Activated T-helper 2 cell treated with anti-CD3 and anti-CD28 coated beads, Interferon-gamma antibody, Interleukin-2, Interleukin-4, amounts not matched to agents 10 μg/mL and 5 μg/mL and 100 μg/mL, durations not matched to agents 14 hours and 24 hours and 36 hours (primary cell): Measurements from ENCODE around the gene FOXD1. TPM values are rescaled to one million over a fixed set of nuclear protein-coding genes. Genes with fewer than 3 reads are reported as not detected.

ENCODE experiments used
- DNase-seq: peaks from one replicate; pipeline ENCODE4 v3.0.0; 2021; ENCODE audit warnings: low spot score
- H3K27ac Mint-ChIP-seq: one replicate; pipeline ENCODE4 v1.8.0; 2021; ENCODE audit warnings: mixed read lengths
- H3K27me3 Mint-ChIP-seq: one replicate; pipeline ENCODE4 v1.8.0; 2021; ENCODE audit warnings: low read depth, mixed read lengths
- H3K36me3 Mint-ChIP-seq: one replicate; pipeline ENCODE4 v1.8.0; 2021; ENCODE audit warnings: low read depth, mixed read lengths
- H3K4me1 Mint-ChIP-seq: one replicate; pipeline ENCODE4 v1.8.0; 2021; ENCODE audit warnings: low read depth, mixed read lengths
- H3K4me3 Mint-ChIP-seq: one replicate; pipeline ENCODE4 v1.8.0; 2021; ENCODE audit warnings: low read depth, mild to moderate bottlenecking, moderate library complexity, mixed read lengths
- H3K9me3 Mint-ChIP-seq: one replicate; pipeline ENCODE4 v1.8.0; 2021; ENCODE audit warnings: mixed read lengths
- intact Hi-C: fragments of 100-400 bp; cut with micrococcal nuclease; formaldehyde crosslinking; loops from one replicate; pipeline ENCODE4 v1.15.1; 2023
- total RNA-seq: library from RNA; stranded (reverse); gene quantifications from 2 replicates; pipeline ENCODE4 v1.2.3, GENCODE V29; 2022

Gene FOXD1
- total RNA-seq, 1 donor from 2014 or later = 0.11 TPM

DNA sequence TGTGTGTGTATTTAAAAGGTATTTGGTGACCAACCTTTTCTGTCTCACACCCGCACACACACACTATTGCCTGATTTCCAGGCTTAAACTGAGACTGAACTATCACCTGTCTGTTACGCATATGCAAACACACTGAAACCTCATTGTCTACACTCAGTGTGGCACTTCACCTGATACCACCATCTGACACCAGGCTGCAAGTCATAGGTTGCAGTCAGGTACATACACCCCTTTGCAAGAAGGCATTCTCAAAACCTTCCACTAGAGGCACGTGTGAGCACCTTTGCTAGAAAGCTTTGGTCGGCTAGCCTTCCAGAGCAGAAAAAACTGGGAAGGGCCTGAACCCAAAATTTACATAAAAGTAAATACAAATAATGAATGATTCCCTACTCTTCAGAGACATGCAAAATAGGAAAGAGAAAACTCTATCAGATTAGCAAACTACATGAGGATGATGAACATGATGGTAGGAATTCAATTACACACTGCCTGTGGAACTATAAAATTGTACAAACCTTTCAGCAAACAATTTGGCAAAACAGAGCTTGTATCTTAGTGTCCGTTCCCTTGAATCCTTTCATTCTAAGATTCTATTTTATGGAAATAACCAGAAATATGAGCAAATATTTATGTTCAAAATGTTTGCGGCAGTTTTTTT is 5.9 kb upstream of the FOXD1 start:
- intact Hi-C loops = loop anchor here (5.0 kb wide), 1 partner anchor 237 kb away; no protein-coding TSS in a partner anchor
- DNase-seq = no peak
- H3K36me3 Mint-ChIP-seq = no peaks in the 10 kb centered on the region
- H3K4me3 Mint-ChIP-seq = no peak overlapping the region
- H3K9me3 Mint-ChIP-seq = no peaks in the 10 kb centered on the region
- peaks cover 49% of the 10 kb centered on the region for H3K27me3 Mint-ChIP-seq
- H3K27ac Mint-ChIP-seq = no peak overlapping the region
- H3K4me1 Mint-ChIP-seq = peaks cover 2% of the 10 kb centered on the region

DNA sequence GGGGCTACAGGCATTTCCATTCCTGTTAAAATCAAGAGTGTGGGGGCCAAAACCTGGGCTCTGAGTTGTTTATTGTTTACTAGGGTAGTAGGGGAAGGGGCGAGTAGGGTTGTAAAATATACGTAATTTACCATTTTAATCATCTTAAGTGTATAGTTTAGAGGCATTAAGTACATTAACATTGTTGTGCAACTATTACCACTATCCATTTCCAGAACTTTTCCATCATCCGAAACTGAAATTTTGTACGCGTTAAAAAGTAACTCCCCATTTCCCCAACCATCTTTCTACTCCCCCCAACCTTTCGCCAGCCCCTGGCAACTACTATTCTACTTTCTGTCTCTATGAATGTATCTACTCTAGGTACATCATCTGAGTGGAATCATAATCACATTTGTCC is 3.6 kb upstream of the FOXD1 start:
- Mint-ChIP-seq H3K9me3 (no peaks in the 10 kb centered on the region), H3K4me3 (no peak overlapping the region), H3K4me1 (peaks cover 6% of the 10 kb centered on the region), H3K36me3 (no peaks in the 10 kb centered on the region), H3K27ac (no peak overlapping the region), H3K27me3 (peaks cover 53% of the 10 kb centered on the region)
- intact Hi-C loops = loop anchor here (5.0 kb wide), 1 partner anchor 235 kb away; no protein-coding TSS in a partner anchor
- DNase-seq = no peak

DNA sequence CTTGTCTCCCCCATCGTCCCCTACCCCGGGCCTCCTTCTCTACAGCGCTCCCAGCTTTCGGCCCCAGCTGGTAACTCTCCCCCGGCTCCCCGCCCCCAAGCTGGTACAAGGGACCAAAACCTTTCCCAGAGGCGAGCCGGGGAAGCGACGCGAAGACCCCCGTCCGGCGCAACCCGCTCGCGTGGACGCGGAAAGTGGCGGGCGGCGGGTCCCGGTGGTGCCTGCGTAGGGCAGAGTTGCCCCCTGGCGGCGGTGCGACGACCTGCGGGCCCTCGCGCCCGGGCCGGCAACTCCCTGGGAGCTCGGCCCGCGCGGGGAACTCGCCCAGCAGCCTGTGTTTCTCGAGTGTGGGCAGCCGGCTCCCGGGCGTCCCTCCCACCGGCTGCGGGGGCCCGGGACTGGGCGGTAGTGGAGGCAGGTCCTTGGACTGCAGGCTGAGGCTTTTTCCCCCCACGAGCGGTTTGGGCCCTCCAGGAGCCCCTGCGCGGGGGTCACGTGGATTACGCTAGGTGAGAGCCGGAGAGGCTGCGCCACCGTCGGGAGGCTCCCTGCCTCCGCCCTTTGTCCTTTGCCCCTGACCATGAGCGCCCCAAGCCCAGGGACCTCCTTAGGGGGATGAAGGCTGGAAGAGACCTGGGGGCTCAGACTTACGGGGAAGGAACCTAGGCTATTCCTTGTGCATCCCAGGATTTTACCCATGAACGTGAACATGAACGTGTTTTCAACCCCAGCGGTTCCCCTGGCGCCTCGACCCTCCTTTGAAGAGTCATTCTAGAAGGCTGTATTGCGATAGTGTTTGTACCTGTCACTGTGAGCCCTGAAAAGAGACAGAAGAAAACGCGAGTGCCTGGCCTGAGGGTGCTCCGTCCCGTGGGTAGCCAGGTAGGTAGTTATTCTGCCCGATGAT is 2.9 kb upstream of the FOXD1 start:
- Mint-ChIP-seq H3K27me3 (peaks cover 56% of the 10 kb centered on the region), H3K9me3 (no peaks in the 10 kb centered on the region), H3K4me3 (no peak overlapping the region), H3K27ac (no peak overlapping the region), H3K4me1 (peaks cover 6% of the 10 kb centered on the region), H3K36me3 (no peaks in the 10 kb centered on the region)
- intact Hi-C loops = loop anchor here (2.0 to 5.0 kb wide), 2 partner anchors 15 to 234 kb away; no protein-coding TSS in a partner anchor
- peak; percentile 54 for DNase-seq

DNA sequence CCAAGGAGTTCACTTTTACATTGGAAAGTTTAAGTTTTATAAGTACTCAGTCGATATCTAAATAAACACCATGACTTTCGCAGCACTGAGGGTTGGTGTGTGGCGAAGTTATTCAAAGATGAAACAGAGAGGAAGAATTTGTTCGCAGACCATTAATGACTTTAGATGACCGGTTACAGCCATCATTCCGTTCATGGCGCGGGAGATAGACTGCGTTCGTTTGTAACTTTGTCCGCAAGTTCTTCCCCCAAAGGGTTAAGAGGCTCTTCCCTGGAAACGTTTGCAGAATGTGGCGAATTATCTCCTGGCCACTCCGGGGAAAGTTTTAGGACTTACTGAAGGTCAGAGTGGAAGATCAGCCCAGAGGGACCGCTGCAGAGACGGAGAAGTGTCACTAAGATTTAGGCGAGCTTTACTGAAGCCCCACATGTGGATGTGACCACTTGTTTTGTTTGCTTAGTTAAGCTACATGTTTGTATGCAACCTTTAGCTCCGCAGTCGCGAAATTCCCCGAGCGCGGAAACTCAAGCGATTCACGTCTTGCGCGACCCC is 2.2 kb upstream of the FOXD1 start:
- Mint-ChIP-seq H3K9me3 (no peaks in the 10 kb centered on the region), H3K27me3 (peaks cover 59% of the 10 kb centered on the region), H3K4me3 (no peak overlapping the region), H3K27ac (no peak overlapping the region), H3K36me3 (no peaks in the 10 kb centered on the region), H3K4me1 (peaks cover 6% of the 10 kb centered on the region)
- no peak for DNase-seq
- intact Hi-C loops = loop anchor here (2.0 to 5.0 kb wide), 2 partner anchors 14 to 233 kb away; no protein-coding TSS in a partner anchor

DNA sequence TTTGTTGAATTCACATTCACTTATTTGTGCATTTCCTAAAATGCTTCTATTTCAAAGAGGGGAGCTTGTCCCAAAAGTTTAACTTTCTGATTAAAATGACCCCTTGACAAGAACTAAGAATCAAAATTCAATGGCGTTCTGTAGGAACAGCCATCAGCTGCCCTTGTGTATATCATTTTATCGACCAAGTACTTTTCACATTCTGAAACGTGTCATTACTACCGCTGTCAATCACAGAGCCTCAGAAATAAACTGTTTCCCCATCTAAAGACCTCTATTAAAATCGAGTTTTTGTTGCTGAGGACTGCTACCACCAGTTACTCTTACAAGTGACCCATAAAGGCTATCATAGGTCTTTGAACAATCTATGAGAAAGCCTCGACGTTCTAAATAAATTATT is 1.6 kb upstream of the FOXD1 start:
- no peaks in the 10 kb centered on the region for H3K36me3 Mint-ChIP-seq
- no peaks in the 10 kb centered on the region for H3K9me3 Mint-ChIP-seq
- peaks cover 6% of the 10 kb centered on the region for H3K4me1 Mint-ChIP-seq
- no peak overlapping the region for H3K4me3 Mint-ChIP-seq
- no peak overlapping the region for H3K27ac Mint-ChIP-seq
- no peak for DNase-seq
- intact Hi-C loops = loop anchor here (2.0 to 5.0 kb wide), 2 partner anchors 13 to 233 kb away; no protein-coding TSS in a partner anchor
- peaks cover 59% of the 10 kb centered on the region for H3K27me3 Mint-ChIP-seq

DNA sequence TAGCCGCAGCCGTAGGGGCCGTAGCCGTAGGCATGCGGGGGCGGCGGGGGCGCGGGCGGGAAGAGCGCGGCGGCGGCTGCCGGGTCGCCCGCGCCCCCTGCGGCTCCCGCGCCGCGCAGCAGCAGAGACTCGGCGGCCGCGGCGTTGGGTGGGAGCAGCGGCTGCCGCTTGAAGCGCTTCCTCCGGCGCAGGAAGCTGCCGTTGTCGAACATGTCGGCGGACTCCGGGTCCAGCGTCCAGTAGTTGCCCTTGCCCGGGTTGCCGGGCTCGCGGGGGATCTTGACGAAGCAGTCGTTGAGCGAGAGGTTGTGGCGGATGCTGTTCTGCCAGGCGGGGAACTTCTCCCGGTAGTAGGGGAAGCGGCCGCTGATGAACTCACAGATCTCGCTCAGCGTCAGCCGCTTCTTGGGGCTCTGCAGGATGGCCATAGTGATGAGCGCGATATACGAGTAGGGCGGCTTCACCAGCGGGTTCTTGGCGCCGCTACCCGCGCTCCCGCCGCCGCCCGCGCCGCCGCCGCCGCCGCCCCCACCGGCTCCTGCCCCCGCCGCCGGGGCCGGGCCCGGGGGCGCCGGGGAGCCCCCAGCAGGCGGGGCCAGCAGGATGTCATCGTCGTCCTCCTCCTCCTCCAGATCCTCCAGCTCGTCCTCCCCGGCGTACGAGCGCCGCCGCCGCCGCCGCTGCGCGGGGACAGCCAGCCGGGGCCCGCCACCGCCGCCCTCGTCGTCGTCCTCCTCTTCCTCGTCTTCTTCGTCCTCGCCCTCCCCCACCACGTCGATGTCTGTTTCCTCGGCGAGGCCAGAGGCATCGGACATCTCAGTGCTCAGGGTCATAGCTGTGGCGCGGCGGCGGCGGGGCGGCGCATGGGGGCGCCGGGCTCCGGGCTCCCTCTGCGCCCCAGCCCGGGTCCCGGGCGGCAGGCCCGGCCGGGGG is 781 bp downstream of the FOXD1 start:
- no peaks in the 10 kb centered on the region for H3K36me3 Mint-ChIP-seq
- H3K27ac Mint-ChIP-seq = no peak overlapping the region
- intact Hi-C loops = loop anchor here (2.0 to 5.0 kb wide), 2 partner anchors 149 to 215 kb away; no protein-coding TSS in a partner anchor
- H3K4me1 Mint-ChIP-seq = peaks cover 6% of the 10 kb centered on the region
- peak overlapping the region; percentile 76 for H3K4me3 Mint-ChIP-seq
- no peaks in the 10 kb centered on the region for H3K9me3 Mint-ChIP-seq
- peak; percentile 35 for DNase-seq
- peaks cover 70% of the 10 kb centered on the region for H3K27me3 Mint-ChIP-seq

DNA sequence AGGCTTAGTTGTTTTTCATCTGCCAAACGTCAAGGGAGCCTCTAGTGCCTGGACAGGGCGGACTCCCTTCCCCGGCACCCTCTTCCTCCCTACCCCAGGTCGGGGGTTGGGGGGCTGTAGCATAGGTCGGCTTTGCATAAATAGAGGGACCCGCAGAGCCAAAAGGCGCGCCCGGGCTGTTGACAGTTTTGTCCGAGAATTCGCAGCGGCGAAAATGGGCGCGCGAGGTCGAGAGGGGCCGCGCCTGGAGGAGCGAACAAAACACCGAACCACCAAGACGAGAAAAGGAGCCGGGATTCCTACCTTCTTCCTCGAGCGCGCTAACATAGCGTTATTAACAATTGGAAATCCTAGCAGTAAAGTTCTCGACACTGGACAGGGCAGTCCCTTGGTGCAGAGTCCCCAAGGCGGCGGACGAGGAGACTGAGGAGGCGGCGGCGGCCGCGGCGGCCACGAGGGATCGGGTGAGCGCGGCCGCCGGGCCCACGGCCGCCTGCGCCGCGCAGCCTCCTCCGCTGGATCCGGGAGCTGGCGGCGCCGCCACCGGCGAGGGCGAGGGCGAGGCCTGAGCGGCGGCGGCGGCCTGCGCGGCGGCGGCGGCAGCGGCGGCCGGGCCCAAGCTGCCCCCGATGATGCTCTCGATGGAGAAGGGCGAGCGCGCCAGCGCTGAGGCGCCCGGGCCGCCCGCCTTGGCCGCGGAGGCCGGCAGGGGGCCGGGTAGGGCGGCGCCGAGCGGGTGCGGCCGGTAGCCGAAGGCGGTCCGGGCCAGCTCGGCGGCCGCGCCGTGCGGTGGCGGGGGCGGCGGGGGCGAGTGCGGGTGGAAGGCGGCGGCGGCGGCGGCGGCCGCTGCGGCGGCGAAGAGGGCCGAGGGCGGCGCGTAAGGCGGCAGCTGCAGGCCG is 1.7 kb downstream of the FOXD1 start:
- Mint-ChIP-seq H3K36me3 (no peaks in the 10 kb centered on the region), H3K4me1 (peaks cover 6% of the 10 kb centered on the region), H3K27ac (no peak overlapping the region), H3K27me3 (peaks cover 70% of the 10 kb centered on the region), H3K9me3 (no peaks in the 10 kb centered on the region), H3K4me3 (peak overlapping the region; percentile 60)
- intact Hi-C loops = loop anchor here (5.0 kb wide), 1 partner anchor 215 kb away; no protein-coding TSS in a partner anchor
- DNase-seq = no peak

DNA sequence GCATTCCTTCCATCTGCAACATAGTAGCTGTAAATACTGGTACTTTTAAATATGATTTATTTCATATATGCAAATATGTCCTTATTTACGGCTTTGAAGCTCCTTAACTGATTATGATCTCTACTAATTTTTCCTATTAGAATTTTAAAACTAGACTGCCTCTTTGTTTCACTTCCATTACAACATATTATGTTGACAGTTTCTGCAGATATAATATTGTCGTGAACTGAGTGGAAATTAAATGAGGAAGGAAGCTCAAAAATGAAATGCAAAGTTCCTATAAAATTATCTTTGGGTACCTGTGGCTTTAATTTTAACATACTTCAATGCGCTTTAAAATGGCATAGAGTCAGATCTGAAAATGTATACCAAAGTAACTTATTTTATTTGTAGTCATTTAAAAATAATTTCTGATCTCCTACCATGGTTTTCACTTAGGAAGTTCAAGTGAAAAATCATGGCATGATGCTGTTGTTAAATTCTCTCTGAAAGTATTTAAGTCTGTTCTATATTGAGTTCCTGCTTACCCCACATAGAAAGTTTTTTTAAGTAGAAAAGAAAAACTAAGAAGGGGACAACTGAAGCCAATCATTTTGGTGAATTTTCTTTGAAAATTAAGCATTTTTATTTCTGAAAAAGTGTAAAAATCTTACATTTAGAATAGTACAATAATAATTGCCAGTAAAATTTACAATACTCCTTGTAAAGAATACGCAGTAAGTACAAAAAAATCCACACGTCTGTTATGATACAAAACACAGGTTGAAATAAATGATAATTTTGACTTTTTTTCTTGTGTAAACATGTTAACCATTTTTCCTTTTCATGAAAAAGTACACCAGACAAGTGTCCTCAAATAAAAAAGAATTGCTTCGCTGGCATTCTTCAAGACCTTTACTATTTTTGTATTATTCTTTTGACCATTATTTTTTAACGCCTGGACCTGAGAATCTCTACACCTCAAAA is 2.6 kb downstream of the FOXD1 start:
- Mint-ChIP-seq H3K9me3 (no peaks in the 10 kb centered on the region), H3K4me1 (peaks cover 6% of the 10 kb centered on the region), H3K36me3 (no peaks in the 10 kb centered on the region), H3K27ac (no peak overlapping the region), H3K27me3 (peaks cover 74% of the 10 kb centered on the region), H3K4me3 (no peak overlapping the region)
- intact Hi-C loops = loop anchor here (2.0 to 5.0 kb wide), 2 partner anchors 65 to 214 kb away; no protein-coding TSS in a partner anchor
- no peak for DNase-seq

DNA sequence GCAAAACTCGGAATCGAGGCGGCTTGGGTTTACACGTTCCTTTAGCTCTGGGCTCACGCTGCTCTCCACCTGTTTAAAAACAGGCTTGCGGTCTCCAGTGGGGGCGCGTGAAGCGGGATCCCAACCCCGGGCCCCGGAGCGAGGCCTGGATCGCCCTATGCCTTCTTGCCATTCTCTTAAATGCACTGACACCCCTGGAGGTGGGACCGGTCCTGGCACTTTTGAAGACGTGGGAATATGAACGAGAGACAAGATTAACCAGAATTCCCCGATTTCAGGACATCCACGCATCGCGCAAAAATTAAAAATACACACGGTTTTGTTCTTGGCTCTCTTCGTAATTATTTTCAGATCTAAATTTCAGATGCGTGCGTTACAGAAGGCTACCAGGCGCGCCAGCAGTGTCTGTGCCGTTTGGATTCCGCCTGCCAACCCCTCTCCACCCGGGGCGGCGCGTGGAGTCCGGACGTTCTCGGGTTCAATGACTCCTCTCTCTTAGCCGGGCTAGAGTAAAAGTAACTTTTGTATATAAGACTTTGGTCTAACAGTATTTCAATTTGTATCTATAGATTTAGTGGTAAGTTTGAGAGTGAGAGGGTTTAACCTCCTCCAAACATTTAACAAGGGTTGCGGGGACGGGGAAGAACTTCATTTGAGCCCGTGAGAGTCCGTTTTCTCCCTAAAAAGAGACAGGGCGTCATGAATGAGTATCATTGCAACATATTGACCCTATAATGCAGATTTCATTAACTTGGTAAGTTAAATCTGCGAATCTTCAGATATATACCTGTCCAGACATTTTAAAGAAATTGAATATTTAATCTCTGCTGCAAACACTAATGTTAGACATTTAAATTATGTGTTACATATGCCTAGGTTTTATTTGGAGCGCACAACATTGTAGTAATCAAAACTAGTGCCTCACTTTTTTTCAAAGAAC is 3.8 kb downstream of the FOXD1 start:
- DNase-seq = no peak
- intact Hi-C loops = loop anchor here (2.0 to 5.0 kb wide), 2 partner anchors 64 to 212 kb away; no protein-coding TSS in a partner anchor
- H3K9me3 Mint-ChIP-seq = no peaks in the 10 kb centered on the region
- H3K36me3 Mint-ChIP-seq = no peaks in the 10 kb centered on the region
- H3K27me3 Mint-ChIP-seq = peaks cover 72% of the 10 kb centered on the region
- peaks cover 5% of the 10 kb centered on the region for H3K4me1 Mint-ChIP-seq
- H3K27ac Mint-ChIP-seq = no peak overlapping the region
- no peak overlapping the region for H3K4me3 Mint-ChIP-seq
